Pancreas (tissue), 10 donors: ENCODE measurements around the gene TAB3. TPM values are rescaled to one million over a fixed set of nuclear protein-coding genes. Genes with fewer than 3 reads are reported as not detected.

ENCODE experiments used
- ATAC-seq, 4 donors: fragments of 200-7000 bp; cut with Tn5 transposase; one replicate each; pipeline versions ENCODE4 v1.8.0 to v1.9.1; 2020; ENCODE audit warnings: mild to moderate bottlenecking in 4 of 4, moderate library complexity in 4 of 4
- DNase-seq, 6 donors: peaks; one replicate each; pipeline ENCODE4 v3.0.0-alpha.2; 2020
- FAIRE-seq: peaks from 2 replicates; lab custom pipeline; 2012; peaks lifted over from hg19 to GRCh38; lab: Jason Lieb, UNC
- H3K27ac ChIP-seq, 4 donors: fragments of 200-600 bp; sonication (generic); 1 replicate in 3 of 4; 2 replicates in 1 of 4; pipeline versions ENCODE4 v1.5.0 to v1.8.0; 2020
- H3K27me3 ChIP-seq, 4 donors: fragments of 200-600 bp; one replicate each; pipeline ENCODE4 v1.8.0; 2021
- H3K36me3 ChIP-seq, 3 donors: fragments of 200-600 bp; sonication (generic) in 1 of 3; one replicate each; pipeline versions ENCODE4 v1.5.0 to v1.8.0; 2020 to 2021
- H3K4me1 ChIP-seq, 3 donors: fragments of 200-600 bp; one replicate each; pipeline ENCODE4 v1.8.0; 2021
- H3K4me3 ChIP-seq, 4 donors: fragments of 200-600 bp; sonication (generic) in 2 of 4; one replicate each; pipeline versions ENCODE4 v1.5.0 to v1.8.0; 2020 to 2021
- H3K9me3 ChIP-seq, 4 donors: fragments of 200-600 bp; one replicate each; pipeline ENCODE4 v1.8.0; 2021
- WGBS, 2 donors: extraction: QIAGEN DNeasy Blood & Tissue Kit; methylation state at CpG; one replicate each; pipeline ENCODE4 v1.1.7; 2013; 5-methylcytosine and 5-hydroxymethylcytosine counted together
- intact Hi-C, 3 donors: fragments of 100-400 bp; cut with DNase I; formaldehyde crosslinking; loops; one replicate each; pipeline versions ENCODE4 v1.11.1 to v1.14.2; 2022
- polyA plus RNA-seq, 2 donors: library from polyadenylated mRNA; stranded (reverse); fragments of 200-250 nt; gene quantifications; one replicate each; pipeline ENCODE4 v1.2.3, GENCODE V29; 2013
- total RNA-seq, 6 donors: library from RNA; stranded (reverse); fragmentation: NEBNext Ultra II Directional in 4 of 6; extraction: Animal tissue kit (Norgen Biotek cat#: 25700) in 4 of 6; gene quantifications; one replicate each; pipeline versions ENCODE4 v1.2.1 to v1.2.4, GENCODE V29; 2021 to 2023
- TF ChIP-seq, protein P1 (sequence below), 4 donors: fragments of 200-600 bp; sonication (generic) in 3 of 4; IDR thresholded peaks; one replicate each; pipeline versions ENCODE4 v1.5.0 to v1.8.0; 2021; ENCODE audit warnings: antibody characterized with exemption in 4 of 4
- donor health status: healthy with polysubstance abuse.
- donor health status: DM: no; HTN: no; CAD: no; lungs with moderate emphysema.
- donor health status: DM: no; HTN: no; CAD: no.
- donor health status: control.
- donor health status: control.
- donor health status: Bipolar disorder and iron deficiency.
- donor health status: DM: yes; HTN: yes; CAD: no.
- donor health status: DM: no; HTN: no; CAD: no.
- donor health status: DM: no; HTN: no; CAD: no.
- donor health status: DM: yes; HTN: yes; CAD: no.

TAB3 gene
- total and polyA plus RNA-seq, 8 donors, result 10.2 to 17.3 (median 13.7) TPM

DNA sequence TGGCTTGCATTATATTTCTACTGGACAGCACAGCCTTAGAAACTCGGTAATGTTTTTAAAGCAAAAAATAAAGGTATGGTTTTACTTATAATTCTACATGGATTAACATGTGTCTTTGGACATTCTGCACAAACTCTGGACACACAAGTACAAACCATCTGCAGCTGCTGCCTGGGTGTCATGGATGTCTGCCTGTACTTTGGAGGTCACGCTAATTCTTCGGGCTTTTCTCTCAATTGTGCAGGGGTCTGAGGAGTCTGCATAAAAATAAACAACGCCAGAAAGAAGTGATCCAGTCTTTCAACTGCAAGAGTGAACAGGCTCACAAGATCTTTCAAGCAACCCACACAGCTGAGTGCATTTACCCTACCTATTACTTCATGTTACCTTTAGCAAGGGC lies 55.2 kb downstream of the TAB3 start:
- ATAC-seq, result no peak
- H3K27ac ChIP-seq, result no peak overlapping the region

DNA sequence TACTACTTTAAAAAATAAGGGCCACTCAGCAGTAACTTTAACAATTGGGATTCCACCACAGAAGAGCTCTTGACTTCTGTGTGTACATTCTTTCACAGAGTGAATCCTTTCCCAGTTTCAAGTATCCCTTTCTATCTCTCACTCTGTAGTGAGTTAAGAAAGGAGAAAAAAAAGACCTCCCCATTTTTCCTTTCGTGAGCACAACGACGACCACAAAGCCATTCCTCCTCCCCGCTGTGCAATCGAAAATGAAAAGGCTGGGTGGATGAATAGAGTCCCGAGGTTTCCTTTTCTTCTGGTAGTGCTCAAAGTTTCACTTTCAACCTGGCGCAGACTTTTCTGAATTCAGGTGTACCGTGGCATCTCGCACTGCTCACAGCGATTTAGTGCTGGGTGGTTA lies 58.0 kb downstream of the TAB3 start:
- no peaks in the 10 kb centered on the region for H3K9me3 ChIP-seq
- intact Hi-C loops, result no loop called here
- no peak overlapping the region for H3K4me3 ChIP-seq
- no peaks in the 10 kb centered on the region for H3K36me3 ChIP-seq
- H3K4me1 ChIP-seq, result no peaks in the 10 kb centered on the region
- ATAC-seq (no peak), DNase-seq (no peak), FAIRE-seq (no peak)
- WGBS, 2 donors, result 64 to 92% methylated on average over 10 of the region's 10 CpGs
- peaks cover 0 to 3% (median 0%) of the 10 kb centered on the region in 4 donors for H3K27me3 ChIP-seq
- no peak overlapping the region for H3K27ac ChIP-seq
- TF ChIP-seq, protein P1, sequence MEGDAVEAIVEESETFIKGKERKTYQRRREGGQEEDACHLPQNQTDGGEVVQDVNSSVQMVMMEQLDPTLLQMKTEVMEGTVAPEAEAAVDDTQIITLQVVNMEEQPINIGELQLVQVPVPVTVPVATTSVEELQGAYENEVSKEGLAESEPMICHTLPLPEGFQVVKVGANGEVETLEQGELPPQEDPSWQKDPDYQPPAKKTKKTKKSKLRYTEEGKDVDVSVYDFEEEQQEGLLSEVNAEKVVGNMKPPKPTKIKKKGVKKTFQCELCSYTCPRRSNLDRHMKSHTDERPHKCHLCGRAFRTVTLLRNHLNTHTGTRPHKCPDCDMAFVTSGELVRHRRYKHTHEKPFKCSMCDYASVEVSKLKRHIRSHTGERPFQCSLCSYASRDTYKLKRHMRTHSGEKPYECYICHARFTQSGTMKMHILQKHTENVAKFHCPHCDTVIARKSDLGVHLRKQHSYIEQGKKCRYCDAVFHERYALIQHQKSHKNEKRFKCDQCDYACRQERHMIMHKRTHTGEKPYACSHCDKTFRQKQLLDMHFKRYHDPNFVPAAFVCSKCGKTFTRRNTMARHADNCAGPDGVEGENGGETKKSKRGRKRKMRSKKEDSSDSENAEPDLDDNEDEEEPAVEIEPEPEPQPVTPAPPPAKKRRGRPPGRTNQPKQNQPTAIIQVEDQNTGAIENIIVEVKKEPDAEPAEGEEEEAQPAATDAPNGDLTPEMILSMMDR (IDR thresholded peaks at IDR 0.05), result no peak

More for the DNA sequence above, 55.2 kb downstream of the TAB3 start:
- Histone ChIP-seq H3K4me1 (no peaks in the 10 kb centered on the region), H3K27me3 (peaks cover 0 to 3% (median under 1%) of the 10 kb centered on the region in 4 donors), H3K9me3 (no peaks in the 10 kb centered on the region), H3K4me3 (no peak overlapping the region), H3K36me3 (no peaks in the 10 kb centered on the region)
- 86 to 99% methylated on average over 4 of the region's 4 CpGs for WGBS, 2 donors
- TF ChIP-seq, protein P1 (IDR thresholded peaks at IDR 0.05), result no peak
- FAIRE-seq (no peak), DNase-seq (no peak)
- intact Hi-C loops, result no loop called here

DNA sequence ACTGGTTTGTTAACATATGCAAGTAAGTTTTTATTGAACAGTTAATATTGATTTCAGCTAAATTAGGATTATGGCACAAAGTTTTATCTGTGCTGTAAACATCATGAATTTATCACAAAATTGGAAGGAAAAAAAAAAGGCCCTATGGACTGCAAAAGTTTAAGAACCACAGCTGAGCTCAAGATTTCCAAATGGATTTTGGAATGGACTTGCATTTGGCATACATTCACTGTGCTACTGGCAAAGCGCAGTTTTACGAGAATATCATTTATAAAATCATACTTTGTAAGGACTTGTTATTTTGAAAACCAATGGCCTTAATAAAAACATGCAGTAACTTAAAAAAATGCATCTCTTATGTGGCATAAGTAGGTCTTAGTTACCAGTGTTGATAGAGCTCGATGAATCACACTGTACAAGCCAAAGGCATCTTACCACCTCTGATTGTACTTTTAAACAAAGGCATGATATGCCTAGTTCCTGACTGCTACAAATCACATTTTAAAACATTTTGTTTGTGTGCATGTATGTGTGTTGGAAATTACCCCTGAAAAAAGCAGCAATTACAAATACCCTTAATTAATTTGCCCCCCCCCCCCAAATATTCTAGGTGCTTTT lies 58.6 kb downstream of the TAB3 start:
- FAIRE-seq (peak; percentile 80), DNase-seq (no peak), ATAC-seq (no peak)
- H3K4me1 ChIP-seq, result no peaks in the 10 kb centered on the region
- H3K9me3 ChIP-seq, result no peaks in the 10 kb centered on the region
- H3K27me3 ChIP-seq, result peaks cover 0 to 3% (median 0%) of the 10 kb centered on the region in 4 donors
- WGBS, 2 donors, result 76 to 90% methylated on average over 3 of the region's 3 CpGs
- TF ChIP-seq, protein P1 (IDR thresholded peaks at IDR 0.05), result no peak
- no peak overlapping the region for H3K27ac ChIP-seq
- intact Hi-C loops, result no loop called here
- no peak overlapping the region for H3K4me3 ChIP-seq
- H3K36me3 ChIP-seq, result no peaks in the 10 kb centered on the region

DNA sequence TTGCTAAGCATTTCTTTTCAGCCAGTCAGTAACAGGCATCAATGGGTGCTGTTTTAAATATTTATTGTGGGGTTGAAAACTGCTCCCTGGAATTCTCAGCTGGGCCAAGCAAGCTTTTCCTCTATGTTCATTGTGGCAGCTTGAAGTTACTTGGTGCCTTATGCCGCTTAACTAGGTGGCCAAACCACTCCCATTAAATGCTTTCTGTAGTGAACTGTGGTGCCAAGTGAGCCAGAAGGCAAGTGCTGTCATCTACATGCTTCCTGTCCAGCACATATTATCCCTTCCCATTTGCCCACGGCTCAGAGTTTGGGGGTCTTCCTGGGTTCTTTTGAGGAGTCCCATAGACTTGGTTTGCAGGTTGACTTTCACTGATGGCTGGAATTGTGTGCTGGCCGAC lies 64.8 kb downstream of the TAB3 start:
- Histone ChIP-seq H3K36me3 (no peaks in the 10 kb centered on the region), H3K4me3 (no peak overlapping the region), H3K9me3 (no peaks in the 10 kb centered on the region), H3K27ac (no peak overlapping the region), H3K27me3 (peaks cover 0 to 7% (median 2%) of the 10 kb centered on the region in 4 donors), H3K4me1 (no peaks in the 10 kb centered on the region)
- WGBS, 2 donors, result 50 to 63% methylated on average over 3 of the region's 3 CpGs
- ATAC-seq (no peak), FAIRE-seq (no peak), DNase-seq (no peak)
- TF ChIP-seq, protein P1 (IDR thresholded peaks at IDR 0.05), result no peak
- intact Hi-C loops, result no loop called here

DNA sequence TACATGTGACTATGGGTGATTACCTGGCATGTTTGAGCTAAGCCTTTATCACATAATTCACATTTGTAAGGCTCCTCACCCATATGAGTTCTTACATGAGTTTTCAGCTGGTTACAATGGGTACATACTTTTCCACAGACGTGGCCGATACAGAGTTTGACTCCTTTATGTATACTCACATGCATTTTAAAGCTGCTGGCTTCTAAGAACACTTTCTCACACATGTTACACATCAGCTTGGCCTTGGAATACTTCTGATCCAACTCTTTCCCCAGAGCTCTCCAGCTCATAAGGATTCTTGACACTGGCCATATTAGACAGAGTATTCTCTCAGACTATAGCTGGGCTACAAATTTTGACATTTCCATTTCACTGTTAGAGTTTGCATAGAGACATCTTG lies 66.3 kb downstream of the TAB3 start:
- FAIRE-seq (no peak), DNase-seq (no peak), ATAC-seq (no peak)
- TF ChIP-seq, protein P1 (IDR thresholded peaks at IDR 0.05), result no peak
- Histone ChIP-seq H3K9me3 (no peaks in the 10 kb centered on the region), H3K36me3 (no peaks in the 10 kb centered on the region), H3K27me3 (peaks cover 0 to 7% (median 0%) of the 10 kb centered on the region in 4 donors), H3K27ac (no peak overlapping the region), H3K4me1 (no peaks in the 10 kb centered on the region), H3K4me3 (no peak overlapping the region)
- intact Hi-C loops, result no loop called here
- 61 to 74% methylated on average over 2 of the region's 2 CpGs for WGBS, 2 donors
